Hindlimb muscle (tissue), 1 donor: ENCODE data around the gene DHRS12. TPM values are rescaled to one million over a fixed set of nuclear protein-coding genes. Genes with fewer than 3 reads are reported as not detected.

ENCODE experiments used
- DNase-seq: peaks from one replicate; pipeline ENCODE4 v3.0.0-alpha.2; 2013
- polyA plus RNA-seq: library from polyadenylated mRNA; unstranded; fragments of 120-200 nt; gene quantifications from one replicate; pipeline ENCODE4 v1.2.1, GENCODE V29; 2013; ENCODE audit not compliant: insufficient read length

DHRS12 gene
- polyA plus RNA-seq, 1 donor = 14.9 TPM

DNA sequence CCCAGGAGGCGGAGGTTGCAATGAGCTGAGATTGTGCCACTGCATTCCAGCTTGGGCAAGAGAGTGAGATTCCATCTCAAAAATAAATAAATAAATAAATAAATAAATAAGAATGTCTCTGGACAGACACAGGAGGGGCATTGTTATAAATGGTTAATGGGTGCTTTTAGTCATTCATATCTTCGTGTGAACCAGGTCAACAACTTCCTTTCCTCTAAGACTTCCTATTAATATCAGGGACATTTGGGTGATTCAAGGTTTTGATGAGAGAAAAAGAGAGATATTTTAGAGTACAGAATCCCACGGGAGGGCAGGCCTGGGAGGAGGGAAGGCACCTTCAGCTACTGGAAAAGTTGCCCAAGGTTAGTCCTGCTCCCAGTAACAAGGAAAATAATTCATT lies 23.9 kb downstream of the DHRS12 start:
- no peak for DNase-seq

DNA sequence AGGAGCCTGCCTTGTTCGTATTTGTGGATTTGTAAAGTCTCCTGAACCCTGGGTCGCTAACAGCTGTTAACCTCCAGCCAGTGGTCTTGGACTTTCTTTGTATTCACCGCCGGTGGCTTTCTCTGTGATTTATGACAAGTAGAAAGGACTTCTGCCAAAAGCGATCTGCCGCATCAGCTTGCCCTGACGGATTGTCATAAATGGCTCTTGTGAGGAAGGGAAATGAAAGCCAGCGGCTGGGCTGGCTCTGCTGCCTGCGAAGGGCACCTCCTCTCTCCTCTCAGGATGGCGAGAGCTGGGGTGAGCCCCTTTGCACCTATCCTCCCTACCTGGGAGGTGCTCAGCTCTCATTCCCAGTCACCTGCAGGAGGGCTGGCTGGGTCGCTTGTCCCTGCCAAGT lies 25.6 kb downstream of the DHRS12 start:
- no peak for DNase-seq

DNA sequence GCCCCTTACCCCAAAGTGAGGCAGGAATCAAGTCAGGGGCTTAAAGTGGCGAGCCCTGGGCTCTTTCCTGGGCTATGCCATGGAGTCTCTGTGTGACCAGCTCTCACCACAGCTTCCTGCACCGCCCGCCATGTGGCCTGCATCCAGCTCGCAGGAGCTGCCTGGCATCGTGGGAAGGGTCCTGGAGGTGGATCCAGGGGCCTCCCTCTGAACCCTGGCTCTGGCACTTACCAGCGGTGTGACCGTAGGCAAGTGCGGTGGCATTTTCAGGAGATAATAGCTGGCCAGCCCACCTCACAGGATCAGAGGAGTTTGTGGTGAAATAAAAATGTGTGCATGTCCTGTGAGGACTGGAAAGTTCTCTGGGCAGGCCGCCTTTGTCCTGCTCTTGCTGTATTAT lies 26.0 kb downstream of the DHRS12 start:
- DNase-seq = no peak

DNA sequence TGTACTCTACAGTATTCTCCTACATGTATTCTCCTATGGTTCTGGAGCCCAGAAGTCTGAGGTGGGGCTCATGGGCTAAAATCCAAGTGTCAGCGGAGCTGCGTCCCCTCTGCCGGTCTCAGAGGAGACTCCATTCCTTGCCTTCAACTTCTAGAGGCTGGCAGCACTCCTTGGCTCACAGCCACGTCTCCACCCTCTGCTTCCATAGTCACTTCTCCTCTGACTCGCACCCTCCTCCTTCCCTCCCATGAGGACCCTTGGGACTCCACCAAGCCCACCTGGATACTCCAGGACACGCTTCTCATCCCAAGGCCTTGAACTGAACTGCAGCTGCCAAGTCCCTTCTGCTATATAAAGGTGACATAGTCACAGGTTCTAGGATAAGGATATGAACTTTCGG lies 27.8 kb downstream of the DHRS12 start:
- no peak for DNase-seq

DNA sequence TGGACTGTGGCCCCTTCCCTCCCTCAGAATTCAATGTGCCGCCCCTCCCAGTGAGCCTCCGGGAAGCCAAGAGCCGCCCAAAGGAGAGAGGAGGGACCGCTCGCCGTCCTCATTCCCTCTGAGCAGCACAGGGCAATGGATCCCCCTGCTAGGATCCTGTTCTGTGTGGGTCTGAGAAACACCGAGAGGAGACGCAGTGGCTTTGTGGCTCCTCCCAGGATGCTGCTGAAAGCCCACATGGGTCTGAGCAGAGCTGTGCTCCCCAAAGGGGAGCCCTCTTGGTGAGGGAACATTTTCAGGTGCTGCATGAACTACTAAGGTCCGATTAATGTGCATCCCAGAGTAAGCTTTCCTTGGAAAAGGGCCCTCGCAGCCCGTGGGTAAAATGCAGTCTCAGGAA lies 30.4 kb downstream of the DHRS12 start:
- no peak for DNase-seq

DNA sequence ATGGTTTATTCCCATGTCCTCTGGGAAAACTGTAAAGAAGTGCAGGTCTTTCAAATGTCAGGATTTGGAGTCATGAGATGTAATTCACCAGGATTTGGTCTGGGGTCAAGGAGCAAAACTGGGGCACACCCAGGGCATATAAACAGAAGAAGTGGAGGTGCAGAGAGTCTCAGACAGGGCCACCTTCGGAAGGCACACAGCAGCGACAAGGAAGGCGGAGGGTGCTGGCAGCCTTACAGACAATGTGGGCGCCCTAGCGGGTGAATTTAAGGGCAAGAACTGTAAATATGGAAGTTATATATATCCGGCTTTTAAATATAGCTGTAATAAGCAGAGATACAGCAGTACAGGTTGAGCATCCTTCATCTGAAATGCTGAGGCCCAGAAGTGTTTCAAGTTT lies 31.2 kb downstream of the DHRS12 start:
- no peak for DNase-seq

DNA sequence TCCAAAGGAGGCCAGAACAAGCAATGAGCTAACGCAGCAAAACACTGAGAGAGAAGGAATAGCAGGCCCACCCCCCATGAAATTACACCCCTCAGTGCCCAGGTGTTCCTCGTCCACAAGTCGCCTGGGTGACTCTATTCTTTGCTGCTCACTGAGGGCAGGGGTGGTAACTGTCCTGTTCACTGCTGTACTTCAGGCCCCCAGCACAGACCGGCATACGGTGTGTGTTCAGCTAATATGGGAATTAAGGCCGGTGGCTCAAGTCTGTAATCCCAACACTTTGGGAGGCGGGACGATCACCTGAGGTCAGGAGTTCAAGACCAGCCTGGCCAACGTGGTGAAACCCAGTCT lies 31.9 kb downstream of the DHRS12 start:
- DNase-seq = no peak

DNA sequence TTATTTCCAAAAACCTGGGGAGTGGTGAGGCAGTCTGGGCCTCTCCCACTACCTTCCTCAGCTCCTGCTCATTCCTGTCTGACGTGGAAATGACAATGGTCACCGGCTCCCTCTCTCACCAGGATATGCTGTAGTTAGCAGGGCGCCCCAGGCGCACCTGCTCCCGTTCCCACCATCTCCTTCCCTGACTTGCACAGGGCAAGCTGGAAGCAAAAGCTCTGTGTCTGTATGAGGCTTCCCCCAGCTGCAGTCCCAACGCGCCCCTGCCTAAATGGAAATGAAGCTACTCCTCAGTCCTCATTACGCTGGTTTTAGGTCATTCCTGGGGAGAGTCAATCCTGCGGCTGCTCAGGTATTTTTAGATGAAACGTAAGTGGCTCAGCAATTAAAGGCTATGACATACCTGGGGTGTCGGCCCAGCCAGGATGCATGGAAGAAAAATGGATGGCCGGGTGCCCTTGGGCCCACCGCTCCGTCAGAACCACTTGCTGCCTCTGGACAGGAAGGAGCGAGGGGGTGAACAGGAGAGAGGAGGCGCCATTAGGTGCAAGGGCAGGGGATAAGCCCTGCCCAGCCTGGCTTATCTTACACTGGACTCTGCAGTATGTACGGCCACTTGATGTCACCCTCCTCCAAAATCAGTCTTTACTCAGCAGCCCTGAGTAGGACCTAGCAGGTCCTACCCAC lies 32.4 kb downstream of the DHRS12 start:
- no peak for DNase-seq

DNA sequence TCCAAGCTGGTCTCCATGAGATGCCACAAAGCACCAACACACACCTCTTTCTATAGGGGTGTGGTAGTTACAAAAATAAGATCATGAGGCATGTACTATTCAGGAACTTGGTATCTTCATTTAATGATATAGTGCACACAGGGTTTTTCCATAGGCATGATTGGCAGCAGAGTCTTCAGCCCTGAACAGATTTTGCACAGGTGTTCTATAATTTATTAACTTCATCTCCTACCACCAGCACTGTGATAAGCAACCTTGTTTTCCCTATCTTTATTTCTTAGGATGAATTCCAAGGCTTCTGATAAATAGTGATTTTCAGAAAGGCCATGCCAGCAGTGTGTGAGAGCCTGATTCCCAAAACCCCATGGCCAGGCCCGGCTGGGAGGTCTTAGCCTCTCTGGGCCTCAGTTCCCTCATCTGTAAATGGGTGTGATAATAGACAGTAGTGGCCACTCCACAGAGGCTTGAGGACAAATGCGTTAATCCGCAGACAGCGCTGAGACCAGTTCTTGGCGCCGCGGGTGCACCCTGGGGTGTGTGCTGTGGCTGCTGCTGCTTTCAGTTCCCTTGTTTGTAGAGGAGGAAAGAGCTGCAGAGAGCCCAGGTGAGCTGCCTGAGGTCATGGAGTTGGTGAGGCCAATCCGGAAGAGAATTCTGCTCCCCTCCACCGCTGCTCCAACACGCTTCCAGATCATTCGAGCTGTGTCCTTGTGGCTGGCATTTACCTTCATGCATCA lies 33.1 kb downstream of the DHRS12 start:
- DNase-seq = no peak

DNA sequence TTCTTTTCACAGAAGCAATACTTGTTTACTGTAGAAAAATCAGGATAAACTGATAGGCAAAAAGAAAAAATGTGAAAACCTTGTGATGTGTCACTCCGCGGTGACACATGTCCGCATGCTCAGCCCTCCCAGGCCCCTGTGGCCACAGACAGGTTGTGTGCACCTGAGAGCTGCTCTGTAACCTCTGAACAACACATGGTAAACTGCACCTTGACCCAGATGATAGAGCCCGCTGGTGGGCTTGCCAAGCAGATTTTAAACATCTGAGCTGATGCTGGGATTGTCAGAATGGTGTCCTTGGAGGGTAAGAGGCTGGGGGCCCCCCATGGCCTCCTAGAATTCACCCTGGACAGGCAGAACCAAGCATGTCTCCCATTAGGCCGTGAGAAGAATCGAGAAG lies 33.8 kb downstream of the DHRS12 start:
- no peak for DNase-seq

DNA sequence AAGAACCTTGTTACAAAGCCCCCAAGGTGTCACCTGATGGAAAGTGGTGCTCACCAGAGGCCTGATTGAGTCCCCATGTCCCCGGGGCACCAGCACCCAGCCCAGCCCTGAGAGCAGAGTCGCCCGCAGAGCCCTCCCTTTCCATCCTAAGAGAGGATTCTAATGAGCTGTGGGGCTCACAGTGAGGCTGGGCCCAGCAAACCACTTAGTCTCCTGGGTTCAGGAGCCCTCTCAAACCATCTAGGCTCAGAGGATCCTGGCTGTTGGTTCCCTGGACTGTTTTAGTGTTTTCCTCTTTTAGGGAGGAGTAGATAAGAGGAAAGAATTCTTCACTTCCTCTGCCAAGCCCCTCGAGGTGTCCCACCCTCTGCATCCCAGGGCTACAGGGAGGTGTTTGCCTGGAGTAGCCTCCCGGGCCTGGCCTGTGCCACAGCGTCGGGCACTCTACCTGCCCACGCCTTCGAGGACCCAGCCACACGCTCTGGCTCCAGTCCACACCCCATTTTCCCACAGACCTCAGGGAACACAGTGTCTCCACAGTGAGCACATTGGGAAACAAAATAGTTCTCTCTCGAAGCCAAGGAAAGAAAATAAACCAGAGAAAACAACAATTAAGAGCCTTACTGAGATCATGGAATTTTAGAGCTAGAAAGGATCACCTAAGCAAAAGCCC lies 34.4 kb downstream of the DHRS12 start:
- no peak for DNase-seq

DNA sequence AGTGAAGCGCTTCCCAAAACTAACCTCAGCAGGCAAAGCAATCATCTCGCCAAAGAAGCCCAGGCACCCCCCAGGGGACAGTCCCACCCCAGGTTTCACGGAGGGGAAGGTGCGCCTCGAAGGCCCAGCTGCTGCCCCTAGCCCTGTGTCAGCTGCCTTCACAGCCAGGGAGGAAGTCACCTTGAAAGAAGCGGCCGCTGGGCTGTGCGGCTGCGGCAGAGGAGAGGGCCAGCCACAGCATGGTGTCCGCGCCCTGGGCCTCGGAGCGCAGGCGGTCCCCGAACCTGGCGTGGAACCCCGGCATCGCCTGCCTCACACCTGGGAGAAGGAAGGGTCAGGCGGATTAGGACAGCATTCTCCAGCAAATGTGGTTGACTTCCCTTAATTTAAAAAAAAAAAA lies 35.0 kb downstream of the DHRS12 start:
- no peak for DNase-seq

DNA sequence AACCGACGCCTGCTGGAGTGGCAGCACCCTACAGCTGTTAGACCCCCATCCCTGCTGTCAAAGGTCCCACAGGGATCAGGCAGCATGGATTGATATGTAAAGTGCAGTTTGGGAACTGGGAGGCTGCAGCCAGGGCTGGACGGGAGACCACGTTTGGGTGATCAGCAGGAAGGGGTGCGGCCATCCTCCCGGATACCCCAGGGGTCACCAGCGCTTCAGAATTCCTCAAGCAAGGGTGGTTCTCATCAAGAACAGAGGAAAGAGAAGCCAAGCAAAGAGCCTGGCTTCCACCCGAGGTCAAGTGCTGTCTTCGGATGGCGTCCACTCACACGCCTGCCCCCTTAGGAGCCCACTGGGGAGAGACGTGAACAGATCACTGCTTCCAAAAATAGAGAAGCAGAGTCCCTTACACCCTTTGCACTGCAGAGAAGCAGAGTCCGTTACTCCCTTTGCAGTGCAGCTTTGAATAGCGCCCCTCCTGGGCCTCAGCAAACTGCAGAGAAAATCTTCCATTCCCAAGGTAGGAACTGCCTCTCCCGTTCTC lies 35.5 kb downstream of the DHRS12 start:
- DNase-seq = no peak

DNA sequence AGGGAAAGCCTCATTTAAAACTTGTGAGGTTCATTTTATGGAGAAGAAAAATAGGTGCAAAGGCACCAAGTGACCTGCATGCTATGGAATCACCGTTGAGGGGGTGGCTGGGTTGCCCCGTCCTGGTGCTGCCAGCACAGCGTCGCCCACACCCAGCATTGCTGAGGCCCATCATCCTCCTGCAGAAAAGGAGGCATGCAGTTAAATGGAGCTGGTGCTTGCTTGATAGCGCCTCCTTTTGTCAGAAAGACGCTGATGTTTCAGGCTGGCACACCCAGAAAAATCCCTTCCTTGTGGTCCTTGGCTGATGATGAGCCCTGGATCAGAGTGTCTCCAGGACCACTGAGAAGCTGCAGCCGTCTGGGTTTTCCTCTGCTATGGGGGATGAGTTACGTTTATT lies 36.9 kb downstream of the DHRS12 start:
- no peak for DNase-seq

DNA sequence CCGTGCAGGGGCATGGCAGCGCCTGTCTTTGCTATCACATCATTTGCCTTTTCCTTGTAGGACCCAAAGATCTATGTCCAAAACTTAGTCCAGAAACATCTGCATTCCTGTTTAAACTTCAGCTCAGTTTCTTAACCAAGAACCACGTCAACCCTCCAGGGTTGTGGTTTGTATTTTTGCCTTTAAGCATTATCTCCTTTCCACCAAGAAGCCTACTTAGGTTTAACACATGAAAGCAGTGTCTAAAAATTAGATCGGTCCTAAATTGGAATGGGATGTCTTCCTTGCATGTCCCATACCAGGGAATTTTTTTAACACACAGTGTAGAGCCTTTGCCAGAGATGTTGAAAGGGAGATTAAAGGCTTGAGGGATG lies 38.8 kb downstream of the DHRS12 start:
- no peak for DNase-seq

DNA sequence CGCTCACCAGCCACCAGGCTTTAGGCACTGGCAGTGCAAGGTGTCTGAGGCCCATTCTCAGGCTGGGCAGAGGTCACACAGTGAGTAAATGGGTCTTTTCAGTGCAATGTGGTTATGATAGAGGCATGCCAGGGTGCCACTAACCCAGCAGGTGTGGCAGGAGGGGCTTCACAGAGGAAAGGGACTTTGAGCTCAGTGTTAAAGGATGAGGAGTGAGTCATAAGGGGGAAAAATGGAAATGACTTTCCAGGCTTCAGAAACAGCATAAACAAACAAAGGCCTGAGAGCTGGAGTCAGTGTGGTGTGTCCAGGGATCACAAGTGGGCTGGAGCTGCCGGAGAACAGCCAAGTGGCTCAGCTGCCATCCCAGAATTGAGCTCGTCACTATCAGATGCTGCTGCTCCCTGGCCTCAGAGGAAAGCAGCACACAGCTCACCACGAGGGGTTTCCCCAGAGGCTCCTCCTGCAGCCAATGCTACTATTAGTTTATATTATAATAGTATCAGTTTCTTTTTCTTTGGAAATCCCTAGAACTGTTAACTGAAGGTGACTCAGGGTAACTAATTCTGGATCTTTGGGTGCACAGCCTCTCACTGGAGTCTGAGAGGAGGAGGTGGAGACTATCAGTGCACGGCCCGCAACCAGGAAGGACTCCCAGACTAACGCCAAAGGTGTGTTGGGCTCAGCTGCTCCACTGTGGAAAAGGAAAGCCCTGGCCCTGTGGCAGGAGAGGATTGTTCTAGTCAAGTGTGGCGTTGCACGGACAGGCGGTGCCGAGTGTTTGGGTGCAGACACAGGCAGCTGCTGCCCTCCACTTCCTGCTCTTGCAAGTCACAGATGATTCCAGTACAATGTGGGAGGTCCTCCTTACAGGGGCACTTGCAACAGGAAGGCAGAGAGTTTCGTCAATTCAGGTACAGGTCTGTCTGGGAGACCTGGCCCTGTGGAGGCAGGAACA lies 39.5 kb downstream of the DHRS12 start:
- DNase-seq = peak; percentile 54

DNA sequence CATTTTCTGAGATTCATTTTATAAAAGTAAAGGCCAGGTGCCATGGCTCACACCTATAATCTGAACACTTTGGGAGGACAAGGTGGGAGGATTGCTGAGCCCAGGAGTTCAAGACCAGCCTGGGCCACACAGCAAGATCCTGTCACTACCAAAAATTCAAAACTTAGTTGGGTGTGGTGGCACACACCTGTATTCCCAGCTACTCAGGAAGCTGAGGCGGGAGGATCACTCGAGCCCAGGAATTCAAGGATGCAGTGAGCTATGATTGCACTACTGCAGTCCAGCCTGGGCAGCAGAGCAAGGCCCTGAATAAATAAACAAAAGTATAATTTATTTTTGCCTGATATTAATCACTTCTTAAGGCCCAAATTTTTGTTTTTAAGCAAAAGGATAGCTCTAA lies 40.5 kb downstream of the DHRS12 start:
- DNase-seq = no peak

DNA sequence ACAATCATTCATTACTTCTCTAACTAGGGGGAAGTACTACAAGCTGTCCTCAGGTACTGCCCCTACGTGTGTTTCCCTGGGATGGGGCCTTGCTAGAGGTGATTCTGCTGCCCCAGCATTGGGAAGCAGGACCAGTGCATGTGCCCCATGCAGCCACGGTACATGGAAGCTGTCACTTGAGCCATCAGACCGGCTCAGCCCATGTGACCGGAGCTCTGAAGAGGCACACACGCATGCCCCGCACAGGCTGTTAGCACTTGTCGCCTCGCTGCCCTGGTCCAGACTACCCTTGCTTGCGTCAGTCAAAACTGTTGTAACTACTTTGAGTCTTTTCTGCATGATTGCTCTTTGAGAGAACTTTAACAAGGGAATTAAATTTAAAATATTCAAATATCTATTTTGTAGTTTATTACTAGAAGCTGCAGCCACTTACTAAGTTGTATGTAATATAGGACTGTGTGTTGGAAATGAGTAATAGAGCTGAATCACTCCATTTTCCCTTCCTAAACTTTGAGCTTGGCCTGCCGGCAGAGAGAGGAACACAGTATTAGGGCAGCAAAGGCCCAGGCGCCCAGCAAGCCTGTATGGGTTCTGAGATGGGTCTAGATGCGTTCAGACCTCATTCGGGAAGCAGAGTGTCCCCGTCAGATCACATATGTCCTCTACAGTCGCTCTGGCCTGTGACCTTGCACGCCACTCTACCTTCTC lies 42.2 kb downstream of the DHRS12 start:
- DNase-seq = no peak

DNA sequence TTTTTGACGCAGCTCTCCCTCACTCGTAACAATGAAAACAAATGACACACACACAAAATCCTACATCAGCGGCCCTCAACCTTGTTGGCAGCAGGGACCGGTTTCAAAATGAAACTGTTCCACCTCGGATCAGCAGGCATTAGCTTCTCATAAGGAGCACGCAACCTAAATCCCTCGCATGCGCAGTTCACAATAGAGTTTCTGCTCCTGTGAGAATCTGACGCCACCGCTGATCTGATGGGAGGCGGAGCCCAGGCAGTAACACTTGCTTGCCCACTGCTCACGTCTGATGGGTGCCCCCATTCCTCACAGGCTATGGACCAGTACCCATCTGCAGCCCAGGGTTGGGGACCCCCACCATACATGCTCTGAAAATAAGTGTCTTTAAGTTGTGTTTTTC lies 43.4 kb downstream of the DHRS12 start:
- peak; percentile 76 for DNase-seq

DNA sequence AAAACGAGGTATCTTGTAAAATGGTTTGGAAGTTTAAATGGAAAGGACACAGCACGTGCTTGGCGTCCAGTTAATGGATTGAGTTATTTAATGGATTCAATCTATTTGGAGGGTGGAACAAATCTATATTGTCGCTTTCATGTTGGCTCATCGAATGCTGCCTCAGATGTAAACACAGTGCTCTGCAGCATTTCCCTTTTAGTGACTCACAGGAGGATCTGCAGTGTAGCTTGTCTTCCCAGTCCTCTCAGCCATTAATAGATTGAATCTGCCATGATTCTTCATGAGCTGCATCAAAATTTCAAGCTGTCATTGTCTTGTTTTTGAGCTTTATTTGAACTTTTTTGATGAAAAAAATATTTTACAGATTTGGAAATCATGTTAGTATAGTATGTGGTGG lies 44.7 kb downstream of the DHRS12 start:
- no peak for DNase-seq

DNA sequence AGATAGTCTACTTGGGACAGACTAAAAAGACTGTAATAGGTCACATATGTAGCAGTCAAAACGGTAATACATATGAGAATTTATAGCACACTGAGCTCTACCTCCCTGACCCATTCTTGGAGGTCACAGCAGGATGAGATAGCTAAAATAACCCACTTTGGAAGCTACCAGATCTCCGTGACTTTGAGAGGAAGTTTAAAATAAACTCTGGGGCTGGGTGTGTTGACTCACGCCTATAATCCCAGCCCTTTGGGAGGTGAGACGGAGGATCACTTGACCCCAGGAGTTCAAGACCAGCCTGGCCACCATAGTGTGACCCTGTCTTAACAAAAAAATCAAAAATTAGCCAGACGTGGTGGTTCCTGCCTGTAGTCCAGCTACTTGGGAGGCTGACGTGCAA lies 45.3 kb downstream of the DHRS12 start:
- no peak for DNase-seq

DNA sequence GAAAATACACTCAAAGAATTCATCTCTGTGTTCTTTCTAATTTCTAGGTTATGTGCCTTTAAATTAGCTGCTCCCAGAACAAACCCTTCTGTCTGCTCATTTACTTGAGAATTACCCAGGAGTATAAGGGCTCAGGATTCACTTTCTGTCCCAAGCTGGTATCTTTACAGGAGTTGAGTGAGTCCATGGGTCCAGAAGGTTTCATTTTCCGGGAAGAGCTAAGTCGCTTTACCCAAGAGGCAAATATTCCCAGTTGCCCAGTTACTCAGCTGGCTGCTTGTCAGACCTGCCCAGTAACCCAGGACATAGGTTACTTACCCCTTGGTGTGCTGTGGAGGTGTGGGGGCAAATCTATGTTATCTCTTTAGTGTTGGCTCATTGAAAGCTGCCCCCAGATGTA lies 47.3 kb downstream of the DHRS12 start:
- DNase-seq = no peak
